Brain microvascular endothelial cell (primary cell): ENCODE data around the gene RSPH1.

ENCODE experiments used
- DNase-seq: peaks from one replicate; pipeline ENCODE4 v3.0.0-alpha.2; 2020
- H3K27ac ChIP-seq: fragments of 250-450 bp; sonication (Bioruptor Pico); 2 replicates; pipeline ENCODE4 v1.5.1; 2020; ENCODE audit warnings: mild to moderate bottlenecking, moderate library complexity
- H3K27me3 ChIP-seq: fragments of 250-450 bp; sonication (Bioruptor Pico); replicated peaks from 2 replicates; pipeline ENCODE4 v1.5.1; 2020; ENCODE audit warnings: mild to moderate bottlenecking
- H3K36me3 ChIP-seq: fragments of 250-450 bp; sonication (Bioruptor Pico); replicated peaks from 2 replicates; pipeline ENCODE4 v1.5.1; 2020; ENCODE audit warnings: mild to moderate bottlenecking
- H3K4me3 ChIP-seq: 2 replicates; pipeline ENCODE4 v1.5.1; 2011; ENCODE audit warnings: low read depth, mild to moderate bottlenecking, control low read depth, low read length, moderate library complexity
- CTCF ChIP-seq: IDR thresholded peaks from 2 replicates; pipeline ENCODE4 v1.5.1; 2011; ENCODE audit warnings: low read depth, mild to moderate bottlenecking, moderate library complexity, low read length, control low read depth, inconsistent platforms; ENCODE audit errors: missing control alignments
- in situ Hi-C: cut with HindIII; loops from 2 replicates; pipeline ENCODE4 v1.10.0; 2017; ENCODE audit warnings: low sequenced_read_pairs, low pct_ligation_motif_present

The RSPH1 gene

GRCh38 chr21:42459546-42460215 is 36.3 kb downstream of the RSPH1 start:
- DNase-seq: no peak
- Histone ChIP-seq H3K27ac (no peak overlapping the region), H3K4me3 (no peak overlapping the region), H3K36me3 (no peaks in the 10 kb centered on the region), H3K27me3 (no peaks in the 10 kb centered on the region)
- in situ Hi-C loops: no loop called here
- no peak for TF ChIP-seq CTCF

GRCh38 chr21:42459082-42459460 is 37.0 kb downstream of the RSPH1 start:
- DNase-seq: no peak
- Histone ChIP-seq H3K36me3 (no peaks in the 10 kb centered on the region), H3K27me3 (no peaks in the 10 kb centered on the region), H3K4me3 (no peak overlapping the region), H3K27ac (no peak overlapping the region)
- no peak for TF ChIP-seq CTCF
- in situ Hi-C loops: no loop called here

- Histone ChIP-seq H3K27ac (no peak overlapping the region), H3K27me3 (no peaks in the 10 kb centered on the region), H3K4me3 (no peak overlapping the region), H3K36me3 (no peaks in the 10 kb centered on the region)
- no peak for TF ChIP-seq CTCF
- DNase-seq: peak; percentile 48
- in situ Hi-C loops: no loop called here
Measured at GRCh38 chr21:42456457-42456856, 39.6 kb downstream of the RSPH1 start.

- Histone ChIP-seq H3K36me3 (no peaks in the 10 kb centered on the region), H3K27me3 (no peaks in the 10 kb centered on the region), H3K27ac (no peak overlapping the region), H3K4me3 (no peak overlapping the region)
- in situ Hi-C loops: no loop called here
- TF ChIP-seq CTCF: no peak
- no peak for DNase-seq
Measured at GRCh38 chr21:42455754-42456440, 40.1 kb downstream of the RSPH1 start.

GRCh38 chr21:42455196-42455595 is 40.8 kb downstream of the RSPH1 start:
- no peaks in the 10 kb centered on the region for H3K36me3 ChIP-seq
- no peak overlapping the region for H3K4me3 ChIP-seq
- TF ChIP-seq CTCF: no peak
- in situ Hi-C loops: no loop called here
- no peak overlapping the region for H3K27ac ChIP-seq
- DNase-seq: no peak
- no peaks in the 10 kb centered on the region for H3K27me3 ChIP-seq
